ENCODE data around the gene ANO10. TPM values are rescaled to one million over a fixed set of nuclear protein-coding genes. Genes with fewer than 3 reads are reported as not detected.

Gene ANO10
- total and polyA plus RNA-seq, 9 donors = 12.5 to 20.0 (median 15.5) TPM

DNA sequence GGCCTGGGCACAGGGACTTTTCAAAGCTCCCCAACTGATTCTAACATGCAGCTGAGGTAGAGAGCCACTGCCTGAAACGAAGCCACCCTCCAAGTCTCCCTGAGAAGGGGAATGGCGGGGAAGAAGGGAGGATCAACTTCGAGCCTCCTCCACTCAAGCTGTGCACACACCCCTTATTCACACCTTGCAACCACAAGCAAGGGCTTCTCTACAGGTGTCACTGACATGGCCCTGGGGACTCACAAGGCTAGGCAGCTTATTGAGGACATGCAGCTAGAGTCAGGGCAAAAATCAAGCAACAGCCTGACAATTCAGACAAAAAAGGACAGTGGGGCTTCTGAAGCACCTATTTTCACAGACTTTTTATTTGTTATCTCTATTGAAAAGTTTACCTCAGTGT lies 250.3 kb downstream of the ANO10 start:
- Histone ChIP-seq H3K27ac (ENCODE audit: low read length) (no peak overlapping the region), H3K27me3 (ENCODE audit: control insufficient read depth, insufficient read depth, low read length) (no peaks in the 10 kb centered on the region), H3K4me3 (ENCODE audit: low read length) (no peak overlapping the region), H3K36me3 (ENCODE audit: control insufficient read depth, insufficient read depth, low read length) (no peaks in the 10 kb centered on the region), H3K4me1 (ENCODE audit: control insufficient read depth, insufficient read depth, low read length) (peaks cover 46% of the 10 kb centered on the region), H3K9me3 (replicated peaks; ENCODE audit: control insufficient read depth, low read depth, low read length) (no peaks in the 10 kb centered on the region)
- no CpG with 5 or more reads among the region's 3 CpGs for WGBS (ENCODE audit: insufficient coverage)
- DNase-seq = no peak

GRCh38 chr3:43370293-43370980 lies 251.4 kb downstream of the ANO10 start:
- H3K27ac ChIP-seq (ENCODE audit: low read length) = no peak overlapping the region
- no peak for DNase-seq
- no peaks in the 10 kb centered on the region for H3K27me3 ChIP-seq (ENCODE audit: control insufficient read depth, insufficient read depth, low read length)
- H3K4me3 ChIP-seq (ENCODE audit: low read length) = no peak overlapping the region
- H3K4me1 ChIP-seq (ENCODE audit: control insufficient read depth, insufficient read depth, low read length) = peaks cover 57% of the 10 kb centered on the region
- no peaks in the 10 kb centered on the region for H3K9me3 ChIP-seq (replicated peaks; ENCODE audit: control insufficient read depth, low read depth, low read length)
- WGBS (ENCODE audit: insufficient coverage) = 62% methylated on average over 2 of the region's 6 CpGs
- H3K36me3 ChIP-seq (ENCODE audit: control insufficient read depth, insufficient read depth, low read length) = no peaks in the 10 kb centered on the region

DNA sequence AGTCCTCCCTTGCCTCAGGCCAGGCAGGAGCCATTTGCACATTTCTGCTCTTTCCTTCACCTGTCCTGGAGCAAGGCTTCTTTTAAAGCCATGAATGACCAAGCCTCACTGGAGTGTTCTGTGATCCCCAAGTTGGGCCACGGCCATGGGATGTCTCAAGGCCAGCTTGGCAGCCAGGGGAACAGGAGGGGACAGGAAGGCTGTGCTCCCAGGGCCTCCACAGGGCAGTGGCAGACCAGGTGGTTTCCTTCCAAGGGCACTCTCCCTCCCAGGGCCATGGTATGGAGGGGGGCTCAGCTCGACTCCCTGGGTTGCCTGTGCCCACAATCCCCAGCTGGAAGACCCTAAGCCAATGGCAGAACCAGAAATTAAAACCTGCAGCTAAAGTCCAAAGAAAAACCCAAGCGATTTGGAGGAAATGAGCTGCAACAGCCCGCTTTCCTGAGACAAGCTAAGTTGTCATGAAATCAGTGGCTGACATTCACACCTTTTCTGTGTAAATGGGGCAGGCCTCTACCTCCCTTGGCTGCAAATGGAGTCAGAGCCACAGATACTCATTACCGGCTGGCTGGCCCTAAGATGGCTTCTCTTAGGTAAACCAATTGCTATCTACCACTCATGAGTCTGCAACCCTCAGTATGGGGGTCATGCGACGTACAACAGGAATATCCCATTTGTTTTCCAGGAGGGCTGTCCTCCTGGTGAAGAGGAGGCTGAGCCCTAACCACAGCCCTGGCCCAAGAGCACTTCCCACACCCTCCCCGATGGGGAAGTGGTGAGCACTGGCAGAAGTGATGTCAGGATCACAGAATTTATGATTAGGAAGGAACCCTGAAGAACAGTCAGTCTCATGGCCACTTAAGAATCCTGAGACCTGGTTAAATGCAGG lies 252.2 kb downstream of the ANO10 start:
- H3K36me3 ChIP-seq (ENCODE audit: control insufficient read depth, insufficient read depth, low read length) = no peaks in the 10 kb centered on the region
- no peak overlapping the region for H3K27ac ChIP-seq (ENCODE audit: low read length)
- H3K4me3 ChIP-seq (ENCODE audit: low read length) = no peak overlapping the region
- no peaks in the 10 kb centered on the region for H3K27me3 ChIP-seq (ENCODE audit: control insufficient read depth, insufficient read depth, low read length)
- DNase-seq = no peak
- 68% methylated on average over 4 of the region's 8 CpGs for WGBS (ENCODE audit: insufficient coverage)
- no peaks in the 10 kb centered on the region for H3K9me3 ChIP-seq (replicated peaks; ENCODE audit: control insufficient read depth, low read depth, low read length)
- H3K4me1 ChIP-seq (ENCODE audit: control insufficient read depth, insufficient read depth, low read length) = peaks cover 65% of the 10 kb centered on the region

GRCh38 chr3:43366885-43367284 lies 254.9 kb downstream of the ANO10 start:
- Histone ChIP-seq H3K9me3 (replicated peaks; ENCODE audit: control insufficient read depth, low read depth, low read length) (no peaks in the 10 kb centered on the region), H3K27me3 (ENCODE audit: control insufficient read depth, insufficient read depth, low read length) (no peaks in the 10 kb centered on the region), H3K4me1 (ENCODE audit: control insufficient read depth, insufficient read depth, low read length) (peaks cover 70% of the 10 kb centered on the region), H3K27ac (ENCODE audit: low read length) (peak overlapping the region; percentile 81), H3K36me3 (ENCODE audit: control insufficient read depth, insufficient read depth, low read length) (no peaks in the 10 kb centered on the region), H3K4me3 (ENCODE audit: low read length) (no peak overlapping the region)
- DNase-seq = peak; percentile 66
- 67% methylated on average over 8 of the region's 9 CpGs for WGBS (ENCODE audit: insufficient coverage)

DNA sequence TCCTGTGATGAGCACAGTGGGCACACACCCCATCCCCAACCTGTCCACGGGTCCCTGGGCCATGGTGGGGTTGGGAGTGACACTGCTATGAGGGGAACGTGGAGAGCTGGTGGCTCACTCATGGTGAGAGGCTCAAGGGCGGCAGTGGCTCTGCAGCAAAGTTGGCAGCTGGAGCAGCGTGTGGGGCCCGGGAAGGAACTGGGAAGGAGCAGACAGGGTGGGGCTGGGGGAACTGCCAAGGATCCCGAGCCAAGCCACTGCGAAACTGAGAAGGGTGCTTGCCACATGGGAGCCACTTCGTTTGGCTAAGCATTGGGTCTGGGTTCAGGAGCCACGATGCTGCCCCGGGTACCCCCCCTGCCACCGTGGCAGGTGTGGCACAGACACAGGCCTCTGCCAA lies 255.3 kb downstream of the ANO10 start:
- H3K27ac ChIP-seq (ENCODE audit: low read length) = peak overlapping the region; percentile 81
- no peak overlapping the region for H3K4me3 ChIP-seq (ENCODE audit: low read length)
- peaks cover 71% of the 10 kb centered on the region for H3K4me1 ChIP-seq (ENCODE audit: control insufficient read depth, insufficient read depth, low read length)
- H3K27me3 ChIP-seq (ENCODE audit: control insufficient read depth, insufficient read depth, low read length) = no peaks in the 10 kb centered on the region
- WGBS (ENCODE audit: insufficient coverage) = 49% methylated on average over 10 of the region's 11 CpGs
- DNase-seq = no peak
- H3K36me3 ChIP-seq (ENCODE audit: control insufficient read depth, insufficient read depth, low read length) = no peaks in the 10 kb centered on the region
- H3K9me3 ChIP-seq (replicated peaks; ENCODE audit: control insufficient read depth, low read depth, low read length) = no peaks in the 10 kb centered on the region

DNA sequence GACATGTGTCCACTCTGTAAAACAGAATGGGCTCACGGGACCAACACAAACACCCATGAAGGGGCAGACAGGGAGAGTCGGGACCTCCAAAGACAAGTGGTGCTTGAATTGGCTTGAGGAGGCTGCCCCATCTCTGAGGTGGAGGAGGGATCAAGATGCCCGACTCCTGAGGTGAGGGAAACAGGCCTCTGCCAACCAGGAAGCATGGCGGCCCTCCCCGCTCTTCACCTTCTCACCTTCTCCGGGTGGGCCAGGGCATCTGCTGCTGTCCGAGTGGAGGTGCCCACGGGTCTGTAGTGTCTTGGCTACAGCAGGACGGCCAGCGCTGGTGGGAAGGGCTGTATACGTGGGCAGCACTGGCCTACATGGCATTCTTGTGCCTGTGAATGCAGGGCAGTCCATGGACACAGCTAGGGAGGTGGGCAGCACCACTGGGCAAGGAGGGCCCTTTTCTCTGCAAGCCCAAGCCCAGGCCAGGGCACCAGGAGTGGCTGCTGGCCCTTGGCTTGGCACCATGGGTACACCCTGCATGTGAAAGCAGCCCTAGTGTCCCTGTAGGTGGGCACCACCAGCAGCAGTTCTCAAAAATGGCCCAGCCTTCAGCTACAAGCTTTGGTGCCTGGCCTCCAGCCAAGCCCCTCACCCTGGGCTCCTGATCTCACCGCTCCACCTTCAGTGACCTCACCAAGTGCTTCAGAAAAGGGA lies 256.1 kb downstream of the ANO10 start:
- WGBS (ENCODE audit: insufficient coverage) = 92% methylated on average over 9 of the region's 12 CpGs
- Histone ChIP-seq H3K27me3 (ENCODE audit: control insufficient read depth, insufficient read depth, low read length) (no peaks in the 10 kb centered on the region), H3K4me3 (ENCODE audit: low read length) (no peak overlapping the region), H3K9me3 (replicated peaks; ENCODE audit: control insufficient read depth, low read depth, low read length) (no peaks in the 10 kb centered on the region), H3K4me1 (ENCODE audit: control insufficient read depth, insufficient read depth, low read length) (peaks cover 79% of the 10 kb centered on the region), H3K27ac (ENCODE audit: low read length) (peak overlapping the region; percentile 81), H3K36me3 (ENCODE audit: control insufficient read depth, insufficient read depth, low read length) (no peaks in the 10 kb centered on the region)
- DNase-seq = no peak

DNA sequence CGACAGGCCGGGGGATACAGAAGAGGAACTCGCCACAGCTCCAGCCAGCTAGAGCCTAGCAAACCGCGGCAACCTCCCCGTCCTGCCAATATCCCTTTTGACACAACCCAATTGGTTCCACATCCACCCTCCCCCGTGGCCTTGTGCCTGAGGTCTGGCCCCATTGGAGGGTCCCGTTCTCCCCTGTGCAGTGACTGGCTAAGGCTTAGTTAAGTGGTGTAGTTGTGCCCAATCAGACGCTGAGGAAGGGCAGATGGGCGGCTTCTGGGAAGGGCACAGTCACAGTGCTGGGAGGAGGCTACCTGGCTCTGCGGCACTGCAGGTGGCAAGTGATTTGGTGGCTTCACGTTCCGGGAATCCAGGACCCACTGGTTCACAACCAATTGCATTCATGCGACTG lies 256.9 kb downstream of the ANO10 start:
- no peak overlapping the region for H3K4me3 ChIP-seq (ENCODE audit: low read length)
- H3K9me3 ChIP-seq (replicated peaks; ENCODE audit: control insufficient read depth, low read depth, low read length) = no peaks in the 10 kb centered on the region
- peak overlapping the region; percentile 82 for H3K27ac ChIP-seq (ENCODE audit: low read length)
- no peaks in the 10 kb centered on the region for H3K36me3 ChIP-seq (ENCODE audit: control insufficient read depth, insufficient read depth, low read length)
- H3K27me3 ChIP-seq (ENCODE audit: control insufficient read depth, insufficient read depth, low read length) = no peaks in the 10 kb centered on the region
- peaks cover 80% of the 10 kb centered on the region for H3K4me1 ChIP-seq (ENCODE audit: control insufficient read depth, insufficient read depth, low read length)
- DNase-seq = no peak
- 98% methylated on average over 6 of the region's 14 CpGs for WGBS (ENCODE audit: insufficient coverage)

- Histone ChIP-seq H3K27ac (ENCODE audit: low read length) (peak overlapping the region; percentile 82), H3K4me3 (ENCODE audit: low read length) (no peak overlapping the region), H3K9me3 (replicated peaks; ENCODE audit: control insufficient read depth, low read depth, low read length) (no peaks in the 10 kb centered on the region), H3K36me3 (ENCODE audit: control insufficient read depth, insufficient read depth, low read length) (no peaks in the 10 kb centered on the region), H3K27me3 (ENCODE audit: control insufficient read depth, insufficient read depth, low read length) (no peaks in the 10 kb centered on the region), H3K4me1 (ENCODE audit: control insufficient read depth, insufficient read depth, low read length) (peaks cover 80% of the 10 kb centered on the region)
- 91% methylated on average over 8 of the region's 14 CpGs for WGBS (ENCODE audit: insufficient coverage)
- no peak for DNase-seq
These were observed 257.3 kb downstream of the ANO10 start for GRCh38 chr3:43364494-43364893.

DNA sequence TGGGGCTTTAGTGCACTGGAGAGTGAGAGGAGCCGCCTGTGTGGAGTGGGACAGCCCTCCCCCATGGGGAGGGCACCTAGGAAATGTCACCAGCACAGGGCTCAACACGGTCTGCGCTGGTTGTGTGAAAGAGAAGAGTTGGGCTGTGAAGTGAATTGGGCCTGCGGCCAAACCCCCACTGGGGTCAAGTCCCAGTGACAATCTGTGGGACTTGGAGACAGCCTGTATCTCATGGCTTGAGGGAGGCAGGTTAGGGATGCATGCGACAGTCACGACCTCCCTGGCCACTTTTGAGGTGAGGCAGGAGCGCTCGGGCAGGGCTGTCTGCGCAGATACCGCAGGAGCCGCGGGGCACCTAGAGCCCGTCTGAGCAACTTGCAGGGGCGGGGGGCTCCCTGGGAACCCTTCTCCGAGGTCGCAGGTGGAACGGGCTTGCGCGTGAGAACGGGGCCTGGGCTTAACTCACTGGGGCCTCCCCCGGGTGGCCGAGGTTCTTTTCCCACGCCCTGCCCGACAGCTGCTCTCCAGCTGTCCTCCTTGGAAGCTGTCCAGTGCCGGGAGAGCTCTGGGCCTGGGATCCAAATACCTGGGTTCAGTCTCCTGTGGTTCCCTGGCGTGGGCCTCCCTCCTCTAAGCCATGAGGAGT lies 258.1 kb downstream of the ANO10 start:
- peak; percentile 85 for DNase-seq
- Histone ChIP-seq H3K4me1 (ENCODE audit: control insufficient read depth, insufficient read depth, low read length) (peaks cover 76% of the 10 kb centered on the region), H3K27me3 (ENCODE audit: control insufficient read depth, insufficient read depth, low read length) (no peaks in the 10 kb centered on the region), H3K9me3 (replicated peaks; ENCODE audit: control insufficient read depth, low read depth, low read length) (no peaks in the 10 kb centered on the region), H3K27ac (ENCODE audit: low read length) (peak overlapping the region; percentile 82), H3K36me3 (ENCODE audit: control insufficient read depth, insufficient read depth, low read length) (no peaks in the 10 kb centered on the region), H3K4me3 (ENCODE audit: low read length) (no peak overlapping the region)
- 53% methylated on average over 26 of the region's 26 CpGs for WGBS (ENCODE audit: insufficient coverage)
